Calu3 (cell line): ENCODE data around the gene ZNF684. TPM values are rescaled to one million over a fixed set of nuclear protein-coding genes. Genes with fewer than 3 reads are reported as not detected.
"Not testable (repeated sequence)": the region's sequence is repeated elsewhere in the genome, so short reads cannot be mapped to it uniquely, and the experiment has no call there.

Experiments
- Bru-seq: library from RNA; stranded (reverse); fragments of 400-500 nt; gene quantifications from one replicate; lab custom pipeline; 2021; lab: Mats Ljungman, UMichigan
- BruChase-seq, 2 experiments: library from RNA; stranded (reverse); fragments of 400-500 nt; gene quantifications; one replicate each; lab custom pipeline; 2021; lab: Mats Ljungman, UMichigan
- BruUV-seq: library from RNA; stranded (reverse); fragments of 400-500 nt; replicated peaks from 2 replicates; lab custom pipeline; 2021; lab: Mats Ljungman, UMichigan
- CTCF ChIA-PET: fragments of 300-600 bp; sonication (Branson Sonifier 250); formaldehyde crosslinking; loops from one replicate; lab custom pipeline; 2022; ENCODE audit warnings: antibody characterized with exemption; lab: Charles Lee
- DNase-seq: peaks from one replicate; pipeline ENCODE4 v3.0.0; 2022
- H3K27ac Mint-ChIP-seq: one replicate; pipeline ENCODE4 v1.8.0; 2022; ENCODE audit warnings: mixed read lengths; ENCODE audit not compliant: unreplicated experiment
- H3K27me3 Mint-ChIP-seq: one replicate; pipeline ENCODE4 v1.8.0; 2022; ENCODE audit warnings: mixed read lengths; ENCODE audit not compliant: unreplicated experiment
- H3K36me3 Mint-ChIP-seq: one replicate; pipeline ENCODE4 v1.8.0; 2022; ENCODE audit warnings: mild to moderate bottlenecking, moderate library complexity, mixed read lengths; ENCODE audit not compliant: insufficient read depth, unreplicated experiment
- H3K4me1 Mint-ChIP-seq: one replicate; pipeline ENCODE4 v1.8.0; 2022; ENCODE audit warnings: mild to moderate bottlenecking, low read depth, mixed read lengths; ENCODE audit not compliant: unreplicated experiment
- H3K4me3 Mint-ChIP-seq: one replicate; pipeline ENCODE4 v1.8.0; 2022; ENCODE audit warnings: mild to moderate bottlenecking, low read depth, moderate library complexity, mixed read lengths; ENCODE audit not compliant: unreplicated experiment
- H3K9me3 Mint-ChIP-seq: one replicate; pipeline ENCODE4 v1.8.0; 2022; ENCODE audit warnings: low read depth, mixed read lengths; ENCODE audit not compliant: unreplicated experiment
- intact Hi-C: fragments of 100-400 bp; cut with micrococcal nuclease; formaldehyde crosslinking; loops from one replicate; pipeline ENCODE4 v1.10.0; 2022; ENCODE audit not compliant: unreplicated experiment
- long read RNA-seq: library from polyadenylated mRNA; stranded (forward); transcript quantifications from one replicate; pipeline ENCODE4 v2.0.0, GENCODE V29; 2022
- total RNA-seq: library from RNA; stranded (reverse); gene quantifications from 2 replicates; pipeline ENCODE4 v1.2.3, GENCODE V29; 2022
- TF ChIP-seq, protein P1 (sequence below): fragments of 200-600 bp; IDR thresholded peaks from one replicate; pipeline ENCODE4 v1.8.0; 2022; ENCODE audit warnings: antibody characterized with exemption; ENCODE audit not compliant: unreplicated experiment

The ZNF684 gene
- total RNA-seq (4.5 and 5.1 TPM in 2 replicates), Bru-seq, nascent RNA (percentile 61 among the genes with signal in this experiment), BruChase-seq, experiment 1, labeled RNA remaining after a 6-hour chase (percentile 45 among the genes with signal in this experiment), BruChase-seq, experiment 2, labeled RNA remaining after a 2-hour chase (percentile 57 among the genes with signal in this experiment)
- long read RNA-seq, partial matches to known transcripts = 0 of 1 reads
- long read RNA-seq, other reads (novel, unspliced or antisense) = 0 of 1 reads

DNA sequence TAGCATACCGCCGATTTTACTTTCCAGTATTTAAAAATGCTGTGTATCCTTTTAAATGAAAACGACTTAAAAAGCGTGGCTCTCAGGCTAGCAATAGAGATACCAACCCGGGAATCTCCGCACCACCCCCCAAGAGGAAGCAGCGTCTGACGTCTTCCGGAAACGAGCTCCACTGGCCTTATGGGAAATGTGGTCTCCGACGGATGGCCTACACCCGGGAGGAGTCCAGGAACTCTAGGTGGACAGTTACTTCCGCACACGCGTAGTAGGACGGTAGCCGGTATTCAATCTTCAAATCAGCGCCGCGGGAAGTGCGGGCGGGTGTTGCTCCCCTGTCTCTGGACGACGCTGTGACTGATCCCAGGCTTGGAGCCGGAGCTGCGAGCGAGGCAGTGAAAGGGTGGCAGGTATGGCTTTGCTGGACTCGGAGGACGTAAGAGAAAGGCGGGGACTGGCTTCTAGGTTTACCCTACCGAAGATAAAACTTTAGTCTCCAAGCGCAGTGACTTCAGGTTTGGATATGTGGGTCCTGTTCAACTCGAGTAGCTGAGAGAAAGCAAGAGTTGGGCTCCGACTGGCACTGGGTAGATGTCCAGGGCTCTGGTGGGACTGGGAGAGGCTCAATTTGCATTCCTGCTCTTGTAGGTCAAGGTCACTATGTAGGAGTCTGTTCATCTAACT, at the start of gene ZNF684:
TSS of gene ZNF684 (plus strand) at position 257 of the 681 bp plus-strand sequence. CDS start 1,530 bp downstream, outside the sequence.
- H3K27ac Mint-ChIP-seq = peak within 1 kb of the TSS; percentile 89
- H3K27me3 Mint-ChIP-seq = no peaks in the 10 kb centered on the region
- intact Hi-C loops = loop anchor here (10.0 kb wide), 1 partner anchor 453 kb away; no protein-coding TSS in a partner anchor
- peak; percentile 84 for DNase-seq
- BruUV-seq = no TSS peak
- TF ChIP-seq, protein P1, sequence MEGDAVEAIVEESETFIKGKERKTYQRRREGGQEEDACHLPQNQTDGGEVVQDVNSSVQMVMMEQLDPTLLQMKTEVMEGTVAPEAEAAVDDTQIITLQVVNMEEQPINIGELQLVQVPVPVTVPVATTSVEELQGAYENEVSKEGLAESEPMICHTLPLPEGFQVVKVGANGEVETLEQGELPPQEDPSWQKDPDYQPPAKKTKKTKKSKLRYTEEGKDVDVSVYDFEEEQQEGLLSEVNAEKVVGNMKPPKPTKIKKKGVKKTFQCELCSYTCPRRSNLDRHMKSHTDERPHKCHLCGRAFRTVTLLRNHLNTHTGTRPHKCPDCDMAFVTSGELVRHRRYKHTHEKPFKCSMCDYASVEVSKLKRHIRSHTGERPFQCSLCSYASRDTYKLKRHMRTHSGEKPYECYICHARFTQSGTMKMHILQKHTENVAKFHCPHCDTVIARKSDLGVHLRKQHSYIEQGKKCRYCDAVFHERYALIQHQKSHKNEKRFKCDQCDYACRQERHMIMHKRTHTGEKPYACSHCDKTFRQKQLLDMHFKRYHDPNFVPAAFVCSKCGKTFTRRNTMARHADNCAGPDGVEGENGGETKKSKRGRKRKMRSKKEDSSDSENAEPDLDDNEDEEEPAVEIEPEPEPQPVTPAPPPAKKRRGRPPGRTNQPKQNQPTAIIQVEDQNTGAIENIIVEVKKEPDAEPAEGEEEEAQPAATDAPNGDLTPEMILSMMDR = no peak
- H3K36me3 Mint-ChIP-seq = peaks cover 13% of the 10 kb centered on the region
- H3K4me1 Mint-ChIP-seq = peaks cover 22% of the 10 kb centered on the region
- CTCF ChIA-PET = interaction anchor here (0.6 to 1.5 kb wide), 4 partner anchors 23 to 698 kb away, joined by 3 to 4 read pairs (median 4); partner anchors contain the start of gene EXO5
- H3K9me3 Mint-ChIP-seq = no peaks in the 10 kb centered on the region
- H3K4me3 Mint-ChIP-seq = peak within 1 kb of the TSS; percentile 81

DNA sequence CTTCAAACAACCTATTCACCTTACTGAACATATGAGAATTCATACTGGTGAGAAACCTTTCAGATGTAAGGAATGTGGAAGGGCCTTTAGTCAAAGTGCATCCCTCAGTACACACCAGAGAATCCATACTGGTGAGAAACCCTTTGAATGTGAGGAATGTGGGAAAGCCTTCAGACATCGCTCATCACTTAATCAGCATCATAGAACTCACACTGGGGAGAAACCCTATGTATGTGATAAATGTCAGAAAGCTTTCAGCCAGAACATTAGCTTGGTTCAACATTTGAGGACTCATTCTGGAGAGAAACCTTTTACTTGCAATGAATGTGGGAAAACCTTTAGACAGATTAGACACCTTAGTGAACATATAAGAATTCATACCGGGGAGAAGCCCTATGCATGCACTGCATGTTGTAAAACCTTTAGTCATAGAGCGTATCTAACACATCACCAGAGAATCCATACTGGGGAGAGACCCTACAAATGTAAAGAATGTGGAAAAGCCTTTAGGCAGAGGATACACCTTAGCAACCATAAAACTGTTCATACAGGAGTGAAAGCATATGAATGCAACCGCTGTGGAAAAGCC, 36.0 kb upstream of the ZNF684 start:
- Mint-ChIP-seq H3K4me3 (no peak overlapping the region), H3K27ac (no peak overlapping the region), H3K9me3 (peaks cover 22% of the 10 kb centered on the region), H3K4me1 (no peaks in the 10 kb centered on the region), H3K36me3 (peaks cover 18% of the 10 kb centered on the region), H3K27me3 (no peaks in the 10 kb centered on the region)
- no TSS peak for BruUV-seq
- TF ChIP-seq, protein P1 = no peak
- CTCF ChIA-PET = no interaction called here
- DNase-seq = no peak
- intact Hi-C loops = no loop called here

DNA sequence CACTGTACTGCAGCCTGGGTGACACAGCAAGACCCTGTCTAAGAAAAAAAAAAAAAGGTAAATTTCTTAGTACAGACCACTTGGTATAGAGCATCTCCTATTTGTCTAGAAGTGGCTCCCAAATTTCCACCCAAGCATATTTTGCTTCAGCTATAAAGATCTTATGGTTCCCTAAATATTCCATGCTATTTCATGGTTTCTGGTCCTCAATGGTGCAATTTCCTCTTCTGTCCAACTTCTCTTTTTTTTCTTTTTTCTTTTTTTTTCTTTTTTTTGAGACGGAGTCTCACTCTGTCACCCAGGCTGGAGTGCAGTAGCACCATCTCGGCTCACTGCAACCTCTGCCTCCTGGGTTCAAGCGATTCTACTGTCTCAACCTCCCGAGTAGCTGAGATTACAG, 28.8 kb upstream of the ZNF684 start:
- CTCF ChIA-PET, H3K27ac Mint-ChIP-seq, DNase-seq, BruUV-seq, intact Hi-C loops, H3K36me3 Mint-ChIP-seq, H3K27me3 Mint-ChIP-seq, H3K4me3 Mint-ChIP-seq, H3K4me1 Mint-ChIP-seq: not testable (repeated sequence)
- H3K9me3 Mint-ChIP-seq = peaks cover 31% of the 10 kb centered on the region

DNA sequence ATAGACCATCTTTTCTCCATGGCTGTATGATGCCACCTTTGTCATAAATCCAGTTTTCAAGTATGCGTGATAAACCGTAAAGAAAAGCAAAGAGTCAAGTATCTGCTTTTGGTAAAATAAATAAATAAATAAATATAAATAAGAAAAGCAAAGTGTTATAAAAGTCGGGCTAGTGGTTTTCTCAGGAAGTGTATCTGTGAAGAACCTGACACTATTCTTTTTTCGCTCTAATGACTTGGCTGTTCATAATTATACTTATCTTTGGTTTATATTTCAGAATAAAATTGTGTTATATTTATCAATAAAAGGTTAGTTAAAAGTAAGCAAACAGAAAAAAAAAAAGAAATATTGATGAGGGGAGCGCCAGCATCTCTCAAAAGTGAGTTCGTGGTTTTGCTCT, 23.5 kb upstream of the ZNF684 start:
- Mint-ChIP-seq H3K27ac (no peak overlapping the region), H3K27me3 (no peaks in the 10 kb centered on the region), H3K36me3 (peaks cover 18% of the 10 kb centered on the region), H3K4me1 (peaks cover 9% of the 10 kb centered on the region), H3K9me3 (peaks cover 24% of the 10 kb centered on the region), H3K4me3 (peak overlapping the region; percentile 86)
- TF ChIP-seq, protein P1 = no peak
- CTCF ChIA-PET = interaction anchor here (1.4 kb wide), 1 partner anchor 24 kb away, joined by 3 read pairs; the partner anchor contains the start of gene ZNF684
- TSS peak; percentile 76 for BruUV-seq
- DNase-seq = no peak
- intact Hi-C loops = loop anchor here (5.0 kb wide), 1 partner anchor 51 kb away; no protein-coding TSS in a partner anchor
